ENCODE data around the gene GMPR.

DNA sequence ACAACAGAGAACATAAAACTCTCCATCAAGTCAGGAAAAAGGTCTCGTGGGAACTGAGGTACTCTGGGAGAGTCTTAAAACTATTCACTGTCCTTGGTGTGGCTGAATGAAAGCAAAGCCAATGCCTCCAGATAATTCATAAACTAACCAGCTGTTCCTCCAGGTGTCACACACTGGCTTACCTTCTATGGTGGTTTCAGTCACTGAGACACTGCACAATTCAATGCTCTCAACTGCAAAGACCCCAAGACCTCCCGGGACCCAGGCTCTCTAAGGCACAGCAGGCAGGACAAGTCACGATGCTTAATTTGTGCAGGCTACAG lies 100.8 kb downstream of the GMPR start:
- TF ChIP-seq CTCF (IDR thresholded peaks at IDR 0.05) (no peak), ZFX (IDR thresholded peaks at IDR 0.05; ENCODE audit: borderline replicate concordance) (no peak)
